Measurements from ENCODE around the gene TIMM21.

TIMM21 gene

GRCh38 chr18:74147779-74148542 lies at the start of gene TIMM21, which contains the start of gene FBXO15:
Gene TIMM21 (plus strand): TSS chr18:74148523. CDS start chr18:74148809, 286 bp downstream.
Gene FBXO15 (minus strand): TSS chr18:74147834. CDS start chr18:74147785, 49 bp downstream.
- DNase-seq, result peak; percentile 95 to 96

- no peak for DNase-seq
Measured at GRCh38 chr18:74108460-74108859, 39.9 kb upstream of the TIMM21 start.

- DNase-seq, result no peak
Measured at GRCh38 chr18:74110149-74110548, 38.2 kb upstream of the TIMM21 start.

GRCh38 chr18:74110976-74111375 lies 37.3 kb upstream of the TIMM21 start:
- no peak for DNase-seq

GRCh38 chr18:74113711-74114110 lies 34.6 kb upstream of the TIMM21 start:
- DNase-seq, result no peak

DNA sequence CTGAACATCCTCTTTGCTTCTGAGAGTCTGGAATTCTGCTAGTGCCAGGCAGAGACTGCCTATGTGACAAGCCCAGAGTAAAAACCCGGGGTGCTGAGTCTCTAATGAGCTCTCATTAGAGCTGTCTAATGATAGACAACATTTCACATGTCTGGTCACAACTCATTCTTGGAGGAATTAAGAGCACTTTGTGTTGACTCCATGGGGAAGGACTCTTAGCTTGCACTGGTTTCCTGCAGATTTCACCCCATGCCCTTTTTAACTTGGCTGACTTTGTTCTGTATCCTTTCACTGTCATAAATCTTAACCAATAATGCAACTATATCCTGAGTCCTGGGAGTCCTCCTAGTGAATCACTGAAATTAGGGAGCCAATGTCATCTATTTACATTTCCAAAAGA lies 34.2 kb upstream of the TIMM21 start:
- no peak for DNase-seq

DNA sequence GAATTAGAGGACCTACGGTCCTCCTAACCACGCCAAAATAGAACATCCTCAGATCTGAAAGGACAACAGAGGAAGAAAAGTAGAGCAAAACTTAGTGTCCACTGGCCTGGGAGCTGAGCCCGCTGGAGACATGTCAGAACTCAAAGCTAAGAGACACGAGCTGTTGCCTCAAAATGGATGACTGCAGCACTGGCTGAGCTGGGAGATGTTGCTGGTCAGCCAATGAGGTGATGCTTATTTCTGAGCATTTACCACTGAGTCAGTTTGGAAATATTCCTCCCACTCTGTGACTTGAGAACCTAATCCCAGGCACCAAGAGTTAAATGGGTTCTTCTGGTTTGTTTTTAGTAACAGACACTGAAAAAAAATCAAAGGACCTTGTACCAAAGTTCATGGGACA lies 33.3 kb upstream of the TIMM21 start:
- no peak for DNase-seq

DNA sequence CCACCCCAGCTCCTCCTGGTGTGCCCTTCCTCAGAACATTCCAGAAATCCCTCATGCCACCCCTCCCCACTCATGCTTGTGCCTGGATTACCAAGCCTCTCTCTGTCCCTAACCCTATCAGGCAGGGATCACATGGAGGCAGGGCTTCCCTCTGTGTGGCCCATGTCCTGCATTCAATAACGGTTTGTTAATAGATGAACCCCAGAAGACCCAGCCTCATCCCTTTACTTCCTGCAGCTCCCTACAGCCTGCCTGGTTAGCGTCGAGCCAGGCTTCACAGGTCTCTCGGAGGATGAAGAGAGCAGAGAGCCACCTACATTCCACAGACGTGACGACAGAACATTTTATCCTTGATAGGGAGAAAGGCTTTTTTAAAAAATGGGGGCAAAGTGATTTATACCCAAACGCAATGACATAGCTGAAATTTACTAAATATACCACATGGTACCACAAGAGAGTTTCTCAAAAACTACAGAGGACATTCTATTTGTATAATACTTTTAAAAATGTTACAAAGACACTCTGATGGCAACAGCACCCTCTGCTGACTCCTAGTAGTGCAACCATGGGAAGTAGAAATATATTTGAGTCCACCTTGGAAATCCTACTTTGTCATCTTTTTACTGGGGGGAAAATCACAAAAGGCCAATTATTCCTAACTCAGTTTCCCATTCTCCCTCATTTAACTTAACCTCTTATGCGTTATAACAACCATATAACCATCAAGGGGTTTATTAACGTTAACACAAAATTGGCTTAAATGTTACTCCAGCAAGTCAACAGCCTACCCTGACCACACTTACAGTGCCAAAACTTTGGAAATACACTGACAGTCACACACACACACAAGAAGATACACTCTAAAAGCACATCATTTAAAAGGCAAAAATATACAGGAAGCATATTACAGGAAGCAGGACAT lies 31.4 kb upstream of the TIMM21 start:
- peak; percentile 17 to 48 for DNase-seq

GRCh38 chr18:74123200-74123599 lies 25.1 kb upstream of the TIMM21 start:
- no peak for DNase-seq

DNA sequence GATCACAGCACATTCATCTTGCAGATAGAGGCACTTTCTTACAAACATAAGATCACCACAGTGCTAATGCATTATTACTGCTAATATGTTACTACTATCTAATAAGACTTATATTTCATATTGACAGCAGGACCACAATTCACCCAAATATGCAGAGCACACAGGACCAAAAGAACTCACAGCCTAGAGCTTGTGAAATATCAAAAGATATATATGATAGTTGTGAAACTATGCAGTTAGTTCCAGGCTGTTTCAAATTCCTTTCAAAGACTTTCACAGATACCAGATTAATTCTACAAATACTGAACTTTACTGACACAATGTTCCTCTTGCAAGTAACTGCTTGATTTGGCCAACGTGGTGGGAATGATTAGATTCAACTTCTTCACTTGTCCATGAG lies 23.7 kb upstream of the TIMM21 start:
- no peak for DNase-seq

DNA sequence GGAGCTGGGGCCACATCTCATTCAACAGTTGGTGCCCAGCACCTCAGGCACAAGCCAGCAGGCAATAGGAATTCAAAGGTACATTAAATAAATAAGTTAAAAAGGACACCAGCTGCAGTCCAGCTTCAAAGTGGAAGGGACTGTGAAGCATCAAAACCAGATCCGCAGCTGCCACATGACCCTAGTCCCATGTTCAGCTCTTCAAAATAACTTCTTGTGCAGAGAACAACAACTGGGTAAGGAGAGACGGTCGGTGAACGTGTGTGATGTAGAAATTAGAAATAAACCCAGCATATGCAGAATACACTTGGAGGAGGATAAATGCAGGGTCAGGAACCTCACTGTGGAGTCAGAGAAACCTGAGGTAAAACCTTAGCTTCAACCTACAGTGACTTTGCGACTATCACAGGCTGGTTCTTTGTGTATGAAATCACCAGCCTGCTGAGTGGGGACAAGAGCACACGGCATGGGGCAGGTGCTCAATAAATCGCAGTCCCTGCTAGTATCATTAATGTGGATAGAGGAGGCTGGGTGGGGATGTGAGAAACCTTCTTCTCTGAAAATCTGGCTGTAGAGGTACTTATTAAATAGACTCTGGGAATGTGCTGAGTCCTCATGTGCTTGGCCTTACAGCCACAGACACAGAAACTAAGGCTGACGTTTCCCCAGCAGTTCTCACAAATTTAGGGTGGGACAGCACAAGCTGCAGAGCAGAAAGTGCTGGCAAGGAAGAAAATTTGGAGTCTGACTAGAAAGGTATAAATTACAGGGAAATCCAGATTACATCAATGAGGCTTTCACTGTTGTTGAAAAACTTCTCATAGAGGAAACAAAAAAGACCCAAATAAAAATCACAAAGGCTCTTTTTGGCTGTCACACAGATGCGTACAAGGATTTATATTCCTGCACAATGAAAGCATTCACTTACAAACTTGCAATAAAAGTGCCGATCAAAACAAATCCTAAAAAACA lies 21.4 kb upstream of the TIMM21 start:
- DNase-seq, result no peak

GRCh38 chr18:74128159-74128558 lies 20.2 kb upstream of the TIMM21 start:
- DNase-seq, result no peak

GRCh38 chr18:74131124-74131523 lies 17.2 kb upstream of the TIMM21 start:
- no peak for DNase-seq

- DNase-seq, result no peak
Measured at GRCh38 chr18:74132201-74132600, 16.1 kb upstream of the TIMM21 start.

DNA sequence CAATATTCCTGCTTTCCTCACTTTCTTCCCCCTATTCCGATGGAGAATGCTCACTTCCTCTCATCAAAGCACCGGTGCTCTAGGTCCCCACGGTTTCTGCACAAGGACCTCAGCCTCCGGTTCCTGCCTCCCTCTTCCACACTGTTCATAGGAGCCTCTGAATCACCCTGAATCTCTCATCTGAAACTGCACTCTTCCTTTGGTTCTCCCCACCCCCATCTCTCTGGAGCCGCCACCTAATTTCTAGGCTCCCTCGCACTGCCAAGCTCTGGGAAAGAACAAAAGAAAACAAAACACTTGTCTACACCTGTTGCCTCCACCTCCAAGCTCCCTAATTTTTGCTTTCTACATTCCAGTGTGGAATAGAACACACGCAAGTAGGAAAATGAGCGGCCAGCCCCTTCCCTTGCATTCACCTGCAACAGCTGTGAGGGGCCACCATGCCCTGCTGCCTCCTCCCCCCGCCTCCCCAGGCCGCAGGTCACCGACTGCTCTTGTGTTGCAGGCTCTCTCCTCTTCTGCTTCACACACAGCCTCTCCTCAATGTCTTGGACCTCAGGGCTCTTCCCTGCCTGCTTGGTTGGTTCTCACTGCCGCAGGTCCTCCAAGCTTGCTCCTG lies 10.3 kb upstream of the TIMM21 start:
- no peak for DNase-seq

GRCh38 chr18:74139411-74139810 lies 8.9 kb upstream of the TIMM21 start:
- DNase-seq, result peak; percentile 72 to 85

DNA sequence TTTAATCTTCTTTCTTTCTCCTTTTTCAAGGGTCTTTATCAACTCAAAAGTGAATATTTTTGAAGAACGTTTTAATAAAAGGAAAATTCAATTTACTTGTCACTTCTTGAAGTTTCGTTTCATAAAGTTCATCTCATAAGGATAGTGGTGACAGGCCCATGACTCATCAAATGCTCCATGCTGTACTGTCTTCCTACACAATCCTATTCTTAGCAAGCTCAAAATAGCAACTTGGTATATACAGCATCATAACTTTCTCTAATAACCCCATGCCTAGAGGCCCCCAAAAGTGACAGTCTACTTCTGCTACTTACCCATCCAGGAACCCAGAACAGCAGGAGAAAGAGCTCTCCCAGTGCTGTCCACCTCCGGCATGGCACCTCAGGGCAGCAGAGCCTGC lies 8.4 kb upstream of the TIMM21 start:
- DNase-seq, result peak; percentile 73 to 88

DNA sequence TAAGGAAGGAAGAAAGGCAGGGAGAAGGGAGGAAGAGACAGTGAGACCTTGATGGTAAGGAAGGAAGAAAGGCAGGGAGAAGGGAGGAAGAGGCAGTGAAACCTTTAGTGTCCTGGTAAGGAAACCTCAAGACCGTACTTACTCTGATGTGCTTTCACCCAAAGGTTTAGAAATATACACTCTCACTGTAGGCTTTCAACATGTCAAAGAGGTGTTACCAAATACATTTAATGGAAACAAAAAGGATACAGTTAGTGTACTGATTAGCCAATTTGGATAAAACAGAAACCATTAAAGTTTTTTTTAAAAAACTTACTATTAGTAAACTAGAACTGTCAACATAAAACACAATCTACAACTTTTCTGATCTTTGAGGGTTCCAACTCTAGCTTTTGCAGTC lies 7.7 kb upstream of the TIMM21 start:
- peak; percentile 60 to 62 for DNase-seq

DNA sequence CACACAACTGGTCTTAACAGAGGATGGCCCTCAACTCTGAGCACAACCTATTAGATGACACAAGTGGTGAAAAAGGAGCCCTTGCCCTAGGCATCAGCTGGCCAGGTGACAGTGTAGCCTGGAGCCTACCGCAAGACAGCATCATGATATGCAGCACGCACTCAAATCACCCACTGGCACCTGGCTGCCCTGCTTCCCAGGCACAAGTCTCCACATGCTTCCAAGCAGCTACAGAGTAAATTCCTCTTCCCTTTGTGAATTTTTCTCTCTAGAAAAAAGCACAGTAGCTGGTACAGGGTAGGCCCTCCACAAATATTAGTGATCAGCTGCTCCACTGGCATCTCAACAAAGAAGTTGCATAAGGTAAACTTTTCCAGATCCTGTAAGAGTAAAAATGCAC lies 6.7 kb upstream of the TIMM21 start:
- no peak for DNase-seq

DNA sequence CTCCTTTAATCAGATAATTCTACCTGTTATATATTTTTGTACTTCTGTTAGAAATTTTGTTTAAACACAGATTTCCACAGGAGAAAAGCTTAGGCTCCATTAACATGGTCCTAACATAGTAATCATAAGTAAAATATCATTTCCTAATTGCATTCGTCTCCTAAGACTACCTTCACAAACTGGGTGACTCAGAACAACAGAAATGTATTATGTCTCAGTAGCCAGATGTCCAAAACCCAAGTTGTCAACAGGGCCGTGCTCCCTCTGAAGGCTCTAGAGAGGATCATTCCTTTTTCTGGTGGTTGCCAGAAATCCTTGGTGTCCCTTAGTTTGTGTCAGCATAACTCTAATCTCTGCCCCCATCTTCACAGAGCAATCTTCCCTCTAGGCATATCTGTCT lies 6.1 kb upstream of the TIMM21 start:
- no peak for DNase-seq

- no peak for DNase-seq
Measured at GRCh38 chr18:74146756-74147155, 1.6 kb upstream of the TIMM21 start.

GRCh38 chr18:74147491-74147778 lies 888 bp upstream of the TIMM21 start:
- no peak for DNase-seq

Data from inflammatory macrophage treated with lipopolysaccharide for 1 hour (primary cell).